HK-2 (cell line): ENCODE results near the gene PLPP3.

ENCODE experiments used
- DNase-seq: peaks from one replicate; pipeline ENCODE4 v3.0.0-alpha.2; 2018; ENCODE audit not compliant: unreplicated experiment

The PLPP3 gene

DNA sequence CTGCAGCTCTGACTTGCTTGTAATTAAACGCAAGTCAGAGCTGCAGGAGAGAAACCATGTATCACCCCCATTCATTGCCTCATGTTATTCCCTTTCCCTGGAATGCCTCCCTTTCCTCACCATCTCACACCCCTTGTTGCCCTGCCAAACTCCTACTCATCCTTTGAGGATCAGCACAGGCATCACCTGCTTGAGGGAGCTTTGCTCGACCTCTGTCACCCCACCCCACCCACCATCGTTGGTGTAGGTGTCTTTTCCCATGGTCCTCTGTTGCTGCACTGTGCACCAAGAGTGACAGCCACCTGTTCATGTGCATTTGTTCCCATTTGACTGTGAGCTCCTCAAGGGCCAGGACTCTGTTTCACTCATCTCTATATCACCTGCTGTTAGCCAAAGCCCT lies 117.2 kb downstream of the PLPP3 start:
- DNase-seq, result no peak

DNA sequence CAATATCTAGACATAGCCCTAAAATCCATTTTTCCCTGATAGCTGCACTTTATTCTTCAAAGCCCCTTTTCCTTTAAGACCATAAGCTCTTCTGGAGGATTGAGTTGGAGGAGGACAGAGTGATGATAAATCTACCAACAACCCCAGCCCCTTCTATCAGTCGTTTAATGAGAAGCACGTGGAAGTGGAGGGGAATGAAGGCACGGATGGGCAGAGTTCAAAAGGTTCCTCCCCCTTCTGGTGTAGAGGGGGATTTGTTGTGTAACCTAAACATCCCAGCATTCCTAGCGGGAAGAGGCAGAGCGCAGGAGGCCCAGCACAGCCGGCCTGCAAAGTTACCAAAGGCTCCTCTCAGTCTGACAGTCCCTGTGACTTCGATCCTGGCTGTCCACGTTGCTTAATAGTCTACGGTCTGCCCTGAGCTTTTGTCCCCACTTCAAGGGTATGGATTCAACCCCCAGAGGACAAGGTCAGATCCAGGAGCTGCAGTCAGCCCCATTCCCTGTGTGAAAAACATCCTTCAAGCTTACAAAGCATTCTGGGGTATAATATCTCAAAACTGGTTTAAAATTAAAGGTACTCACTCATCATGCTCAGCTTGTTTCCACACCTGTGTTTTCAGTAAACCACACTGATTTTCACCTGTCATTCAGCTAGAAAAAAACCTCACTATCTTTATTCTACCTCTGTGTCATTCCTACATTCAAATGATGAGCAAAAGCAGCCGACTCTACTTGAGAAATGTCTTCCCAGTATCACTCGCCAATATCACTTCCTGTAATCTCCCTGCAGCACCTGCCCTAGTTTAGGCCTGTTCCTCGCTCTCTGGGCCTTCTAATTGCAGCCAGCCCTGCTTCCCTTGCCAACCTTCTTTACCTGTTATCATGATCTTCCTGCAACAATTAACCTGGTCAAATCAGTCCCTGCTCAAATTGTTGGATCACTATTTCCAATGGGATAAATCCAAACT lies 117.9 kb downstream of the PLPP3 start:
- no peak for DNase-seq

DNA sequence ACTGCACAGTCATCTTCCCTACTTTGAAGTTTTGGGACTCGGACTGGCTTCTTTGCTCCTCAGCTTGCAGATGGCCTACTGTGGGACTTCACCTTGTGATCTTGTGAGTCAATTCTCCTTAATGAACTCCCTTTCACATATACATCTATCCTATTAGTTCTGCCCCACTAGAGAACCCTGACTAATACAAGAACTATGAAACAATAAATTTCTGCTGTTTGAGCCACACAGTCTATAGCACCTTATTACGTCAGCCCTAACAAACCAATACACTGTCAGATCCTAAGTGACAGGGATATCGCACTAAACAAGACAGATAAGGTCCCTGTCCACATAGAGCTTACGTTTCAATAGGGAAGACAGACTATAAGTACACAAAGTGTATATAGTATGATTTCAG lies 120.1 kb downstream of the PLPP3 start:
- DNase-seq, result no peak

DNA sequence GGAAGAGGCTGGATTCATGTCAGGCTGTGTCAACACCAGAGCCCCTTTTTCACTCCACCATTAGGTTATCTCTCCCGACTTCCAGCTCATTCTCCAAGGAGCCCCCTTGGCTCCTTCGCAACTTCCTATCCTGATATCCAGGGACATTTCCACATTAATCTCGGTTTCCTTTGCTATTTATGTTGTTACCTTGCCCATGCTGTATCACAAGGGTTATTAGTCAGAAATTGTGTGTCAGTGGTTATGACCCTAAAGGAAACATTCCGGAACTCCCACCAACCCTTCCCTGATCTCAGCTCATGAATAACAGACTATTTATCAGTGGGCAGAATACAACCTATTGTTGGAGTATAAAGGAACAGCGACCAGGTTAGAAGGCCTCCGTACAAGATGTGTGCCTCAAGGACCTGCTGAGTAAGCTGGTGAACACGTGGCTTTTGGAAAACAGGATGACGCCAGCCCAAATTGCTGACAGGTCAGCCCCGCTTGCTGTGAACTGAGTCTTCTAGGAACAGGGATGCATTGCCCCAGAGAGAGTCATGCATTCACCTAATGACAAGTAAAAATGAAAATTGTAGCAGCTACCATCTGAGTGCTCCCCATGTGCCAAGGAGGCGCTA lies 121.5 kb downstream of the PLPP3 start:
- DNase-seq, result no peak

DNA sequence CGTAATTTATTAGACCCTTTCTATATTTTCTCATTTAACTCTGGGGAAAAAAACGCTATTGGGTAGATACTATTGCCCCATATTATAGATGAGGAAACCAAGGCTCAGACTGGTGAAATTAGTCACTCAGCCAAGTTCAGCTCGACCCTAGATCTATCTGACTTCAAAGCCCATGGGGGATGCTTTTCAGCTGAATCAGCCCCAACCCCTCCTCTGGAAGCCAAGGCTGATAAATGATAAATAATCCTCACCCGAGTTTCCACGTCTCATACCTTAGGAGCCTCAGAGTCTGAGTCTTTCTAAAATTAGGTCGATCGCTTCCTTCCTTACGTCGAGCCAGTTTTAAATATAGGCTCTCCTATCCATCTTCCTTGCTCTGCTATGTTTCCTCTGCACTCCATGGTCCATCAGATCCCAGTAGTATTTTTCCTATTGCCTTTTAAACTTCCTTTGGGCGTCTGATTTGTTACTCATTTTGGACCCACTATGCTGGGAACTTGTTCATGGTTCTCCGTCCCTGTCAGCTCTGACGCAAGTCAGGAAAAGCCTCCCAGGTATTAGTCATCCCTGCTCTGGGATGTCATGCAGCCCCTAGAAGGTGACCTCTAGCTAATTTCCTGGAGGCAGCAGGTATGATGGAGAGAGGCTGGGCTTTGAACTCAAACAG lies 122.8 kb downstream of the PLPP3 start:
- DNase-seq, result no peak

DNA sequence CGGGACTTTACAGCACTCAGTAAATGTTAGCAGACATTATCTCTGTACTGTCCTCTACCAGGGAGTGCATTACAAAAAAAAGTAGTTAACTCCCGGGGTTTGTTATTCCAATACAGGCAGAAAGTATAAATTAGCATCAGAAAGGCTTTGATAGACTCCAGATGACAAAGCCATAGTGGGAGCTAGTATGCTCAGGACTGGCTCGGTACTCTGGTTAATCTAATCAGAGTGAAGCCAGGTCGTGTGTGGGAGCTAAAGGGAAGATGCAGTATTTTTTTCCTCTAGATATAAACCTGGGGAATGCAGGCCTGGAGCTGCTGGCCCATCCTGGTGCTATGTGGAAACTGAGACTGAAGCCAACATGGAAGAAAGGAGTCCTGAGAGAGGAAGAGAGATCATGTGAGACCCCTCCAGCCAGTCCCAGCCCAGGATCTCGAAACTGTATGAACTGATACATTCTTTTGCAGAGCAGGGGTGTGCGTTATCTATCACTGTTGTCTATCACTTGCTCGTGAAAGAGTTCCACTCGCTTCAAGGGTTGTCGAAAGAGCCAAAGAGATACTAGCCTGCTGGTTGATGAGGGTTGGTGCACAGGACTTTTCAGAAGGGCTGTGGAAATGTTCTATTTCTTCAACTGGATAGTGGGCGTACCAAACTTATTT lies 125.8 kb downstream of the PLPP3 start:
- DNase-seq, result no peak

DNA sequence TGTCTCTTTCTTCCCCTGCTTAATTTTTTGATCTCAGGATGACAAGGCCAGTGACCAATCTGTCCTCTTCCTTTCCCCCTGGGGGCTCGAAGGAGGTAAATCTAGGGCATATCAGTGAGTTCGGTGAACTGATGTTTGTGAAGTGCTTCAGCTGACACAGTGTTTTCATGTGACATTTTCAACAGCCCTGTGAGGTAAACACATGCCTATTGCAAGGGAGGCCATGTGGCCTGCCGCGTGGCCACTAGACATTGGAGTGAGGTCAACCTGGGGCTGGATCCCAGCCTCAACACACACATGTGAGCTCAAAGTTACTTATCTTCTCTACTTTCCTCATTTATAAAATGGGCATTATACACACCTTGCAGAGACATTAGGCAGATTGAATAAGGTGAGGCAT lies 126.3 kb downstream of the PLPP3 start:
- DNase-seq, result no peak

DNA sequence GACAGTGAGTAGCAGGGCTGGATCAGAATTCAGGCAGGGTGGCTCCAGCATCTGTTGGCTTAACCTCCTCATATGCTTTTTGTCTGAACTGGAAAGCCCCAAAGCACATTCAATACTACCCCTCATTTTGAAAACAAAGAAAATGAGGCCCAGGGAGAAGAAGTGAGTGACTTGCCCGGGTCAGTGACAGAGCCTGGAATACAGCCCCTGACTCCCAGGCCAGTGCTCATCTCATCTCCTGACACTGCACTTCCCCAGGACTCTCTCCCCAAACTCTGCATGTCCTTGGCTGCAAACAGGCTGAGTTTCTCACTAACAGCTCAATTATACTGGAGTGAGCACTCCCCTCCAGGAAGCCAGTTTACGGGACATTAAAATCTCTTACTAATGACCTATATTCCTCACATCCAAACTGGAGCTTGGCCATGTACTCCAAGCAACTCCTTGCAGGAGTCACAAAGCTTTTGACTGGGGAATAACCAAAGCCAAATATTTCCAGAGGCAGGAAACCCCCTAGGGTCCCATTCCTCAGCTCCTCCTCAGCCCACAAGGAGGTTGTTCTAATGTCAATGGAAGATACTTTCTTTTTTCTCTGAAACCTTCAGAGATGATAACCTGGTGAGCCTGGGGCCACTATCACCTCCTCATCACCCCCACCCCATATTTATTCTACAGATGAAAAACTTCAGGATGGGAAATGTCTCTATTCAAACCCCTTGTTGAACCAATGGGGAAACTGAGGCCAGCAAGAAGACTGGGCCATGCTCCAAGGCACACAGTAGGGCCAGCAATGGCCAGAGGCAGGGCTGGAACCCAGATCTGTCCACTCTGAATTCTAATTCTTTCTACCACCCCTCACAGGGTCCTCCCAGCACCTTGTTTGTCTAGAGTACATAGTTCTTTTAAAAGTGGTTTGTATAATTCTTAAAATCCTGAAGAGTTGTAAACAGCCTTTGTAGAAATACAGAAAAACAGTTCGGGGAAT lies 127.0 kb downstream of the PLPP3 start:
- no peak for DNase-seq

DNA sequence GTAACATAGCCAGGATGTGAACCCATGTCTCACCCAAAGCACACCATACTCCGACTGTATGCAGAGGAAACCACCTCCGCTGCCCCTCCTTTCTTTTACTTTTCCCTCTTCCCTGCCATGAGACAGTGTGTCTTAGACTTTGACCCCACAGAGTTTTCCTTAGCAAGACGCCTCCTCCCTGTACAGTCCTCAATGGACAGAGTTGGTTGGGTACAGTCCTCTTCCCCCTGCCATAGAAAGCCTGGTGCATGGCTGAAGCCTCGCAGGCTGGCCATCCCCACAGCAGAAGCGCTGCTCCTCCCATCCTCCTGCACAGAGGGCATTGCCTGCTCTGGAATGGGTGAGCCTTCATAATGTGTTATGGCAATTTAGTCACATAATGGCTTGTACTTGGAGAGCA lies 127.9 kb downstream of the PLPP3 start:
- no peak for DNase-seq

DNA sequence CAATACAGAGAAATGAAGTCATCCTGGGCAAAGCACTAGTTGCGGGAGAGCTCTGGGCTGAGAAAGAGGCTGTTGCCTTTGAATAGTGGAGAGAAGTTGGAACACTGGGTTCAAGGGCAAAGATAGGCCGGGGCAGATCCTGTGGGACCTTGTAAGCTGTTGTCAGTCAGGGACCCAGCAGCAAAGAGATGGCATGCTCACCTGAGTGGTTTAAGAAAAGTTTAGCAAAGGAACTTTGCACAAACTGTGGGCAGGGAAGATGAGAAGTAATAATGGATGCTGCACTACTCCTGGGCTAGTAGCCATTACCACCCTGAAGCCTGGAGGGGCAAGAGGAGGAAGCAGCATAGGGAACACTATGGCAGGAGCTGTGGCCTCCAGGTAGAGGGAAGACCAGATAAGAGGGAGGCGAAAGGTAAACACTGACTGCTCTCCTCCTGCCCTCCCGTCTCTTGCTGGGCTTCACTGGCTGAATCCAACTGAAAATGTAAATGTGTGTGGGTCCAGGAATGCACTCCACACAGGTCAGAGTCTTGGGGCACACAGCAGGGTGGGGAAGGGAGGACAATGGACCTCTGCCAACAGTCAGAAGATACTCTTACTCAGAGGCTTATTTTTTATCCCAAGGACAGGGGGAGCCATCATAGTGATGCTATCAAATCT lies 129.2 kb downstream of the PLPP3 start:
- no peak for DNase-seq

DNA sequence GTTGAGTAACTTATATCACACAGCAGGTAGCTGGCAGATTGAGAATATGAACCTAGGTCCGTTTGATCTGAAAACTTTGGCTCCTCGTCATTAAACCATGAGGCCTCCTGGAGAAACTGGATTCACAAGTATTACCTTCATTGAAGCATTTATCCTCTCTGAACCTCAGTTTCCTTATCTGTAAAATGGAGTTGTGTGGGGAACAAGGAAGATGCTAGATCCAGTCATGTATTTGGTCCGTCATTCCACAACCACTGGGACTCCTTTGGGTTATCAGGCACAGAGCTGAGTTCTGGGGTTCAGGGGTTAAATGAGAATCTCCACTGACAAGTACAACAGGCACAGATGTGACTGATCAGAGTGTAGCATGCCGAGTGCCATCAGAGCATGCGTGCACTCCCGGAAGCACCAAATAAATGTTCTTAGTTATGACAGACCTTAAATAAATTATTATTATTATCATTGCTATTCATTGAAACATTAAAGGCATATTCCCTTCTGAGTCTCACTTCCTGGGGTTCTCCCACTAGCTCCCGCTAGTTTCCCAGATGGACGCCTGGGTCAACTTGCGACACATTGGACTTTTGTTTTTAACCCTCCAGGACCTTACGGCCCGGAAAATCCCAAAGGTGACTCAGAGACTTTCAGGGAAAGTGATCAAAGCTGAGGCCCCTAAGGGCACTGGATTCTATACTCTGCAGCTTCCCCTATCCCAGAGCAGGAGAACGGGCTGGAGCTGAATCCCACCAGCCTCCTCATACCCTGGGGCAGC lies 130.6 kb downstream of the PLPP3 start:
- peak; percentile 7 for DNase-seq

DNA sequence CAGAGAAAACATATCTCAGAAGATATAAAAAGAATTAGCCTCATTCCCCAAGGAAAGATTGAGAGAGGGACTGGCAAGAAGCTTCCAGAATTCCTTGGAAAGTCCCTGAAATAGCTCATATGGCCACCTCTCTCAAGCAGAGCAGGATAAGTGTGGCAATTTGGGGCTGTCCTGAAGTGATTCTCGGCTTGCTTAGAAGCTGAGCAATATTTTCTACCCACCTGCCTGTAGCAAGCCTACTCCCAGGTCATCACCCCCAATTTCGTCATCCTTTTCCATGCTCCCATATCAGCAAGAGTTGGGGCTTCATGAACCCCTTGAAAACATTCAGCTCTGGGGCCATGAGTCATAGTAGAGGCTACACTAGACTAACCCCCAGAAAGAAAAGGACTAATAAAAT lies 131.5 kb downstream of the PLPP3 start:
- DNase-seq, result no peak

DNA sequence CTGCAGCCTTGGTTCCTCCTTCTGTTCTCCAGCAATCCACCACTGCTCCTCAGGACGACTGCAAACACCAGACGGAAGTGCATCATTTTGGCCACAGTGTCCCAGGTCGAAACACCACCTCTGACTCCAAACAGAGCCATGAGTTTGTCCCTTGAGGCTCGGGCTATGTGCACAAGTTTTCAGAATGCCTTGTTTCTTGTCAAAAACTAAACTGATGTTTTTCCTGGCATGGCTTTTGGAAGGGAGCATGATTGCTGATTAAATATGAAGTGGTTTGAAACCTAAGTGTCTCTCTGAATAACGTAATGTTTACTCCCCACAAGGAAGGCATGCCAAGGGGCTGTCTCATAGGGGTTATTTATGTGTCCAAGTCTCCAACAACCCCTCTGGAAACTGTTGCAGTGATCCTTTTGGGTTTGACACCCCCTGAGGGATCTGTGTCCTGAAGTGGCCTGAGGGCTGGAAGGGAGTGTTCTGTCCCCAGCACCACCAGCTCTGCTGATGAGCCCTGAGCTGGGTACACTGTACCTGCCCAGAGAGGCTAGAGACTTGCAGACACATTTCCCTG lies 132.7 kb downstream of the PLPP3 start:
- no peak for DNase-seq

DNA sequence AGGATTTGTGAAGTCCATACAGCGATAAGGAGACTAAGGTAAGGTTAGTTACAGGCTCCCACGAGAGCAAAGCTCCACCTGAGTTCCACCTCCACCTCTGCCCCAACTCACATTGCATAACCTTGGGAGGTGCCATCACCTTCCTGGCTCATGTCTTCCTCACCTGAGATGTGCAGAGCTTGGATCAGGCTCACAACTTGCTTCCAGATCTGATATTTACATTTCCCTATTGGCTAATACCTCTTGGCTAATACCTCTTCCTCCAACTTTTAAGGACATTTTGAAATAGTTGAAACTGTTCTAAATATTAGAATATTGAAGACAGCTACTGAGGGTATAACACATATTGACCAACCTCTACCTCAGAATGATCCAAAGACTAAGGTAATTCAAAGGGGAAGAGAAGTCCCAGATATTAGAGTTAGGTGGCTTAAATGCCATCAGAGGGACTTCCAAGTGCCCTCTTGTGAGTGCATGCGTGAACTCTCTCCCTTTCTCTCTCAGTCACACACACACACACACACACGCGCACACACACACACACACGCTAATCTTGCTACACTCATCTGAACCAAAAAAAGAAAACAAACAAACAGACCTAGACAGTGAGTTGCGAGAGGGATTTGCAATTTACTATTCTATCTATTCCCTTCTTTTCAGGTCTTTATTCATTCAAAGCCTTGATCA lies 134.3 kb downstream of the PLPP3 start:
- no peak for DNase-seq
